Mucosa of stomach (tissue), 1 donor: ENCODE data around the gene TCF7L2.
"Not testable (repeated sequence)": the region's sequence is repeated elsewhere in the genome, so short reads cannot be mapped to it uniquely, and the experiment has no call there.

ENCODE experiments used
- H3K27me3 ChIP-seq: one replicate; pipeline ENCODE4 v1.7.0; 2013; ENCODE audit warnings: mild to moderate bottlenecking, low read length; ENCODE audit not compliant: control insufficient read depth, insufficient read depth
- H3K36me3 ChIP-seq: one replicate; pipeline ENCODE4 v1.7.0; 2013; ENCODE audit warnings: low read length; ENCODE audit not compliant: control insufficient read depth, insufficient read depth
- H3K4me1 ChIP-seq: one replicate; pipeline ENCODE4 v1.7.0; 2013; ENCODE audit warnings: mild to moderate bottlenecking, low read length; ENCODE audit not compliant: control insufficient read depth, insufficient read depth
- H3K4me3 ChIP-seq: one replicate; pipeline ENCODE4 v1.7.0; 2013; ENCODE audit warnings: low read length
- H3K9ac ChIP-seq: one replicate; pipeline ENCODE4 v1.7.0; 2013; ENCODE audit warnings: mild to moderate bottlenecking, low read length, moderate library complexity
- H3K9me3 ChIP-seq: one replicate; pipeline ENCODE4 v1.7.0; 2013; ENCODE audit warnings: mild to moderate bottlenecking, low read length, moderate library complexity; ENCODE audit not compliant: control insufficient read depth
- donor health status: Pancreatic carcinoma.

TCF7L2 gene

DNA sequence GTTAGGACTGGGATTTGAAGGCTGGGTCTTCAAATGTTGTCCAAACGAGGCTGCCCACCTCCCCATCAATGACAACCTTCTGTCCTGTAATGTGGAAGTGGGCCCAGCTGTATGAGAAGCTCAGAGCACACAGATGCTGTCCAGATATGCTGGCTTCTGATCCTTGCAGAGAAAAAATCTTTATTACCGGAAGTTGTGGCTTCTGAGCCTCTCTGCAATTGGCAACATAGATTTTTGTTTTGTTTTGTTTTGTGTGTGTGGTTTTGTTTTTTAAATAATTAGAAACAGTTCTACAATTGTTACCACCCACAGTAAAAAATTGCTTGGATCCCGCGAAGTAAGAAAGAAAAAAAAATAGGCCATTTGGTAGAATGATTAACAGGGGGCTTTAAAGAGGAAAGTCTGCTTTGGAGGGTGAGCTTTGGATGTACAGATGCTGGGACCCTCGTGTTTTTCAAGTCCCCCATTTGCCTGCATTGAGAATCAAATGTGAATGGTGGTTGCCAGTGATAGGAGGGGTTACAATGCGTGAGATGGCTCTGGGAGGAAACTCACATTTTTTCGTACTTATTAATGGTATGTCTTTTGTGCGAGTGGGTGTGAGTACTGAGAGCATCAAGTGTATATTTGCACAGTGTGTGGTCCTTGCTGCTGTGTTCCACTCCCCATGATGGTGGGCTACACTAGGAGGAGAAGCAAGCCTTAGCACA lies 153.2 kb downstream of the TCF7L2 start:
- H3K27me3 ChIP-seq, result no peaks in the 10 kb centered on the region
- H3K4me1 ChIP-seq, result peaks cover 39% of the 10 kb centered on the region
- H3K9me3 ChIP-seq, result no peaks in the 10 kb centered on the region
- no peak overlapping the region for H3K4me3 ChIP-seq
- H3K9ac ChIP-seq, result no peak overlapping the region
- H3K36me3 ChIP-seq, result no peaks in the 10 kb centered on the region

DNA sequence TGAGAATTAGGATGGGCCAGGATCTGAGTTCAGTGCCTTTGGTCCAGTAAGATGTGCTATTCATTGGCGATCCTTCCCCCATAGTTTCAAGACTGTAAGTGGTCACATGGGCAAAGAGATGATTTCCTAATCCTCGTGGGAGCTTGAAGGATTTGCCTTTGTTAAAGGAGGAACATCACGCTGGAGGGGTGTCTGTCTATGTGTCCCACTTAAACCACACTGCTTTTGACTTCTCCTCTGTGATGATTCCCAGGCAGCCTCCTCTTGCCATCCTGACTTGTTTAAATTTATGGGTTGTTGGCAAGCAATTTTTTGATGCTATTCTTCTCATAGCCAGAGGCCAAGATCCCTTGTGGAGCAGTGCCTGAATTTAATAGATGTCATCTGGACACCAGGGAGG lies 154.0 kb downstream of the TCF7L2 start:
- no peaks in the 10 kb centered on the region for H3K36me3 ChIP-seq
- H3K4me1 ChIP-seq, result peaks cover 38% of the 10 kb centered on the region
- no peaks in the 10 kb centered on the region for H3K27me3 ChIP-seq
- no peak overlapping the region for H3K9ac ChIP-seq
- no peaks in the 10 kb centered on the region for H3K9me3 ChIP-seq
- no peak overlapping the region for H3K4me3 ChIP-seq

DNA sequence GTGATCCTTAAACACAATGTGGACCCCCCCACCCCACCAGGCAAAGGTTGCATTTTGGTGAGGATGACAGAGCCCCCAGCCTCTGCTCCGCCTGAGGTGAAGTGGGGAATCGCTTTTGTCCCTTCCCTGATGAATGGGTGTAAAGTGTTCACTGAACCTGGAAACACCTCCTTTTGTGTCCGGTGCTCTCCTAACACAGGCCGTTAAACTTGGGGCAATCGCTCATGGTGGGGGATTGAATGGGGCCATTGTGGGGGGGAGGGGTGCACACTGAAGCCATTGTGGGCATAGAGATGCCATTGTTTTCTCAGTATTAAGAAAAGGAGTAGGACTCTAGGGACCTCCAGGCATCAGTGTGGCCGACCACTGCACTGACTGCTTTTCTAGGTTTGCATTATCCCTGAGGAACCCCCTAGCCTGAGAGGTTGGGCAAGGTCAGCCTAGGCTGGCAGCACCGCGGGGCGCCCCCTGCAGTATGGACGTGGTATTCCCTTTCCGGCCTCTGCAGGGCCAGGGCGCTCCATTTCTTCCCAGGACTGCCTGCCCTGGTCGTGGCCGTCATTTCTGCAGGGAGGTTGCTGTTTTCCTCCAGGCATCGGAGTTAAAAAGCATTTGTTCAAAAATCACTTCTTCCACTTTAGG lies 158.3 kb downstream of the TCF7L2 start:
- Histone ChIP-seq H3K27me3 (no peaks in the 10 kb centered on the region), H3K9ac (no peak overlapping the region), H3K4me1 (peaks cover 47% of the 10 kb centered on the region), H3K4me3 (no peak overlapping the region), H3K9me3 (no peaks in the 10 kb centered on the region), H3K36me3 (no peaks in the 10 kb centered on the region)

DNA sequence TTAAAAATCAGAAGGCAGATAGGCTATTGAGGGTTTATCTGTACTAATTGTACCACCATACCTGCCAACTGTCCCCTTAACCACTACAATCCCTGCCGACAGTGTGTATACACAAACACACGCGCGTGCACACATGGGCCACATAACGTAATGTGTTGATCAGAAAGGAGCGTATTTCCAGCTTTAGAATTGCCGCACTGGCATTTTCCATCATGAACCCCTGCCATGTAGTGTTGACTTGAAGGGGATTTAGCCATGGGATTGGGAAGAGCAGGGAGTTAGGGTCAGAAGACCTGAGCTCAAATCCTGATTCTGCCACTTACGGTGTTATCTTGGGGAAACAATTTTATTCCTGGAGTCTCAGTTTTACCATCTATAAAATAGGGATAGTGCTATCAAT lies 158.9 kb downstream of the TCF7L2 start:
- H3K9ac ChIP-seq, result no peak overlapping the region
- H3K4me3 ChIP-seq, result no peak overlapping the region
- no peaks in the 10 kb centered on the region for H3K36me3 ChIP-seq
- no peaks in the 10 kb centered on the region for H3K9me3 ChIP-seq
- peaks cover 47% of the 10 kb centered on the region for H3K4me1 ChIP-seq
- H3K27me3 ChIP-seq, result no peaks in the 10 kb centered on the region

DNA sequence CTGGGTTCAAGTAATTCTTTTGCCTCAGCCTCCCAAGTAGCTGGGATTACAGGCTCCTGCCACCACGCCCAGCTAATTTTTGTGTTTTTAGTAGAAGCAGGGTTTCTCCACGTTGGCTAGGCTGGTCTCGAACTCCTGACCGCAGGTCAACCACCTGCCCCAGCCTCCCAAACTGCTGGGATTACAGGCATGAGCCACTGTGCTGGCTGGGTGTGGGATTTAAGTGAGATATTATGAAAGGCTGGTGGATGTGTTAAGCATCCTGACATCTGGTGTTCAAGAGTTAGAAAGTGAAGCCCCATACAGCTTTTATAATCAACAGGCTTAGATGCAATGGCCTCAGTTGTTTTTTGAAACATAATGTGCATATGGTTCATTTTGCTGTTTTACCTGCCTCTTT lies 159.4 kb downstream of the TCF7L2 start:
- not testable (repeated sequence) for H3K36me3 ChIP-seq, H3K9ac ChIP-seq, H3K9me3 ChIP-seq, H3K27me3 ChIP-seq, H3K4me3 ChIP-seq
- peaks cover 44% of the 10 kb centered on the region for H3K4me1 ChIP-seq

DNA sequence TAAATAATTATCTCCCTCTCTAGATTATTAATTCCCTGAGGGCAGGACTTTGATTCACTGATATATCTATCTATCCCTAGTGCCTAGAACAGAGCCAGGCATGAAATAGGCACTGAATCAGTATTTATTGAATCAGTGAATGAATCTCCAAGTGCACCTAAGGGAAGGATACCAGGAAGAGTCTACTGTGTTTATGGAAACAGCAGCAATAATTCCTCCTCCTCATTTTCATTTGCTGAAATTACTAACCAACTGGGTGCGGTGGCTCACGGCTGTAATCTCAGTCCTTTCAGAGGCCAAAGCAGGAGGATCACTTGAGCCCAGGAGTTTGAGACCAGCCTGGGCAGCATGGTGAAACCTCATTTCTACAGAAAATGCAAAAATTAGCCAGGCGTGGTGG lies 161.2 kb downstream of the TCF7L2 start:
- Histone ChIP-seq H3K4me1 (peaks cover 37% of the 10 kb centered on the region), H3K36me3 (no peaks in the 10 kb centered on the region)

DNA sequence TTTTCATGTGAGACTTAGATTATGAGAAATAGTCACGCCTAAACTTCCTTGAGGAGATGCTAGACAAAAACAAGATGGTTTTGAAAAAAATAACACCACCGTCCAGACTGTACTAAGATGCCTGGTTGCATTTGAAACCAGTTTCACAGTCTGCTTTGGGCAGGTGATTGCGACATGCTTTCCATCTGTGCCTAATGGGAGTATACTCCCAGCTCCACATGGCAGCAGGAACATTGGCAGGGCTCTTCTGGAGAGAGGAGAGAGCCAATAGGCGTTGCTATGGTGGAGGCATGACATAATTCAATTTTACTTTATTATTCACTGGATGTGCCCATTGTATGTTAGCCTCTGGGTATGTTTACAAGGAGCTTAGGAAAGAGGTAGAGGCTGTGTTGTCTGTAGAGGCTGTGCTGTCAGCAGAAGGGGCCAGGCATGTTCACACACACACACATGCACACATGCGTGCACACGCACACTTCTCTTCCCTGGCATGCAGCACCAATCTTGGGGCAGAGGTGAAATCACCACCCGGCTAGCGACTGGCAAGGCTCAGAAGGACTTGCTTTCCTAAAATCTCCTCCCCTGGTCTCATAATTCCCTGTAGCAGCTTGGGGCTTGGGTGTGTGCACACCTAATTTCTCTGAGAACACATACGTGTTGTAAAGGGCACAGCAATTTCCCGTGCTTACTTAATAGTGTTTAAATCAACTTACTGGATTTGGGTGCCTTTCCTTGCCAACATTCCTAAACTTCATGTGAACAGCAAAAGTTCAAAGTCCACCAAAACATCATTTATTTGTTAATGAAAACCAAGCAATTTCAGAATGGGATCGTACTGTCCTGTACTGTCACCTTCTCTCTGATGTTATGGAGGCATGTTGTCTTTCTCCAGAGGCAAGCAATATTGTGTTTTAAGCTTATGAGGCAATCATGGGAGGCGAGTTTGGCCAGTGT lies 162.1 kb downstream of the TCF7L2 start:
- H3K4me1 ChIP-seq, result peaks cover 29% of the 10 kb centered on the region
- no peaks in the 10 kb centered on the region for H3K36me3 ChIP-seq
- no peak overlapping the region for H3K4me3 ChIP-seq
- H3K27me3 ChIP-seq, result no peaks in the 10 kb centered on the region
- no peak overlapping the region for H3K9ac ChIP-seq
- H3K9me3 ChIP-seq, result no peaks in the 10 kb centered on the region

More for the DNA sequence above, 161.2 kb downstream of the TCF7L2 start:
- Histone ChIP-seq H3K9ac (no peak overlapping the region), H3K9me3 (no peaks in the 10 kb centered on the region), H3K27me3 (no peaks in the 10 kb centered on the region), H3K4me3 (no peak overlapping the region)

DNA sequence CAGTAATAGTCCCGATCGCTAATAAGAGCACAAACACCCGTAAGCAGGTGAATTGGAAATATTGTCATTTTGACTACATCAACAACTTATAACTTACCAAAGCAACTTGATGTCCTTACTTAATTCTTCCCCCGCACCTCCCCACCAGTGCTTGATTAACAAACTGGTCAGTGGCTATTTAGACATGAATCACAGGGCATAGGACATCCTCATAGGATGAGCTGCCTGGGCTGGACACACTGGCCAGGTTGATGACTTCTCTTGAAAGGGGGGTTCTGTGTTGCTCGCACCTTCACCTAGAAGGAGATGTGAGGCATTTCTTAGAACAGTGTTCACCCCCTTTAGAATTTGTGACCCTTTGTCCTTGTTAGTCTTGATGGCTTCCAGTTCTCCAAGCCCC lies 163.2 kb downstream of the TCF7L2 start:
- Histone ChIP-seq H3K9ac (no peak overlapping the region), H3K9me3 (no peaks in the 10 kb centered on the region), H3K4me3 (no peak overlapping the region), H3K27me3 (no peaks in the 10 kb centered on the region), H3K36me3 (no peaks in the 10 kb centered on the region), H3K4me1 (peaks cover 29% of the 10 kb centered on the region)

DNA sequence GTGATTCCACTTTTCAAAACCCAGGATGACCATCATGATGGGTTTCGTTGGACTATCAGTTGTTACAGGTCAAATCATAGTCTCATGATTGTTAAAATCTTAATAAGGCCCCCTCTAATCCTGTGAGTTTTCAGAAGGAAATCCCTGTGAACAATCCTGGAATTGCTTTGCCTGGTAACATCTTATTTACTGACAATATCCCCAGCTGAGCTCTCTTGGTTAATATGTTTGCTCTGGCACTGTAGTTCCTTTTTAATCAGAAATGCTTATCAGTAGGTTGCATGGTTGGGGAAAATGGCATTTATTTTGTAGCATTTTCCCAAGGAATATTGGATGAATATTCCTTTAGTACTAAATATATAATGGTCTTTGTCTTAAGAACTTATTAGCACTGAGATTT lies 163.9 kb downstream of the TCF7L2 start:
- Histone ChIP-seq H3K36me3 (no peaks in the 10 kb centered on the region), H3K27me3 (no peaks in the 10 kb centered on the region), H3K4me3 (no peak overlapping the region), H3K9ac (no peak overlapping the region), H3K9me3 (no peaks in the 10 kb centered on the region), H3K4me1 (peaks cover 29% of the 10 kb centered on the region)

DNA sequence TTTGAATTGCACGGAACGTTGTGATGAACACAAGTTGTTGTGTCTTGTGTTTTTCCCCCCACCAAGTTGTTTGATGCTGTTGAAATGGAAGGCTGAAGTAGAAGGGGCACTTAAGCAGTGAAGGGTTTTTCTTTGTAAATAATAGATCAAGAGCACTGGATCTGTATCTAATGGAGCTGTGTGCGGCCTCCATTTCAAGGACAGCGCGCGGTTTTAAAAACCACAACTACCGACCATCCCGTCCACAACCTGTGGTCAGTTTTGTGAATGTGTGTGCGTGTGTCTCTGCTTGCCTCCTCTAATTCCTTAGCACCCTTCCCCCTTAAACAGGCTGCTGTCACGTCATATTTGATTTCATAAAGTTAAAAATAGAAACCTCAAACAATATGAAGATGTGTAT lies 165.5 kb downstream of the TCF7L2 start:
- H3K9me3 ChIP-seq, result no peaks in the 10 kb centered on the region
- H3K4me3 ChIP-seq, result no peak overlapping the region
- H3K36me3 ChIP-seq, result no peaks in the 10 kb centered on the region
- H3K27me3 ChIP-seq, result no peaks in the 10 kb centered on the region
- H3K4me1 ChIP-seq, result peaks cover 29% of the 10 kb centered on the region
- H3K9ac ChIP-seq, result no peak overlapping the region

DNA sequence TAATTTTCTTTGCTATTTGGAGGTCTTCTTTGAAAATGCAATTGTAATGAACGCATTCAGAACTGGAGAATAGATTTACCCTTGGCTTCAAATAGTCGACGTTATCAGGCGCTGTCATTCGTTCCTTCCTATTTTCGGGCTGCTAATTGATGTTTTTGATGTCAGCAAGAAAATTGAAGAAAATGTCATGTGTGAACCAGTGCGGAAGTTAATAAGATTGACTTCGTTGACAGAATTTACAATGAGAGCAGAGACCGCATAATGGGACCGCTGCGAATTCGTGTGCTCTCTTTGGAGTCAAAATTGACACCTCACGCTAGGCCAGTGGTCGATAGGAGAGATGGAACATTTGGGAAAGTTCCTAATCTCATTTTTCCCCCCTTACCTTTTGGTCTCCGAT lies 168.8 kb downstream of the TCF7L2 start:
- Histone ChIP-seq H3K36me3 (no peaks in the 10 kb centered on the region), H3K27me3 (no peaks in the 10 kb centered on the region), H3K9me3 (no peaks in the 10 kb centered on the region), H3K4me1 (peaks cover 7% of the 10 kb centered on the region), H3K4me3 (no peak overlapping the region), H3K9ac (no peak overlapping the region)

DNA sequence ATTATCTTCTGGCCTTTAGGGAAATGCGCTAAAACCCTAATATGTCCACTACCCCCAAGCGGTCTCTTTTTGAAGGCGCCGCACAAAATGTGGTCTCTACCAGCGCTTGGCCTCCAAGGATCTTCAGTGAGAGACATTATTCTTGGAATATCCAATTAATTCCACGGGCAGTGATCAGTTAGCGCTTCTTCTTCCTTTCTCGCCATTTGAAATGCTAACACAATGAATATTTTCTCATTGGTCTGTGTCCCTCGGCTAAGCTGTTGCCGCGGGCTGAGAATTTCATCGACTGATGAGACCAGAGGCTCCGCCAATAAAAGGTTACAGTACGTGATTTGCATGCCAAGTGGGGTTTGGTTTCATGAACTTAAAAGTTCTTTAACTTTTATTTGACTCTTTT lies 169.8 kb downstream of the TCF7L2 start:
- H3K36me3 ChIP-seq, result no peaks in the 10 kb centered on the region
- H3K4me1 ChIP-seq, result peaks cover 5% of the 10 kb centered on the region
- H3K27me3 ChIP-seq, result no peaks in the 10 kb centered on the region
- no peak overlapping the region for H3K4me3 ChIP-seq
- no peak overlapping the region for H3K9ac ChIP-seq
- H3K9me3 ChIP-seq, result no peaks in the 10 kb centered on the region
